ENCODE results near the gene FNBP1L.
A peak's percentile ranks its signal among the peaks of the same experiment; 100 is the strongest.

Gene FNBP1L

DNA sequence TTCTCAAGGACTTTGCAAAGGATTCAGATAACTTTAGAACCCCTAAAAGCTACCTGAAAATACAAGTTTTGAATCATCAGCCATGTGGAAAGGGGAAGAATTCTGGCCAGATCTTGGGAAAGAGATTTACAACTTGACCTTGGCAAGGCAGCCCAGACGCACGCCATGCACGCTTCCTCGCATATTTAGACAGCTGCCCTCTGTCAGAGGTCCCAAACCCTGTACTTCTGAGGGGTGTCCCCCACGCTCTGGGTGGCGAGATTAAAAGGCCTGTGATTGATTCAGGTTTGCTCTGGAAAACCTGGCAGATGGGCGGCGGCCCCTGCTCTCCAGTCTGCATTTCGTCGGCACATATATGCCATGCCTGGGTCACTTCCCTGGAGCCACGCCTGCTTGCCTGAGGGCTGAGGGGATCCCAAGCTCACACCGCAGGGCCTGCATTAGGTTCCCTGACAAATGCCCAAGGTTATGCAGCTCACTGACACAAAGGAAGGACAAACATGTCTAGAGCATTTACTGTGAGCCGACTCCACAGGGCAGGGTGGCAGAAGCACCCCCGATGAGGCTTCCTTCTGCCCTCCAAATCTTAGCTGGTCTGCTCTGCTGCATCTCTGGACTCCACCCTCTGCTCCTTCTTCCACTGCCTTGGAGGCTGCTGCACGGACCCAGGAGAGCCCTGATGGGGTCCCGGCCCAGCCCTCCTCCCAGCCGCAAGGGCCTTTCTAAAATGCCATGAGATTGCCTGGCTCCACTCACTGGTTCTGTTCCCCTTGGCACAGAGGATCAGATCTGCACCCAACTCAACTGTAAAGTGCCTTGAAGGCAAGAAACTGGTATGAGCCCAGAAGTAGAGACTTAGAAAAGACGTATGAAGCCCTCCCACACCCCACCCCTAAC lies 129.9 kb downstream of the FNBP1L start:
- Mint-ChIP-seq H3K4me3 (no peak overlapping the region), H3K36me3 (ENCODE audit: low read depth) (peaks cover 30% of the 10 kb centered on the region), H3K27ac (peak overlapping the region; percentile 32), H3K4me1 (peaks cover 58% of the 10 kb centered on the region), H3K9me3 (no peaks in the 10 kb centered on the region), H3K27me3 (ENCODE audit: low read depth, poor library complexity) (peaks cover 3% of the 10 kb centered on the region)
- DNase-seq: no peak
- no peak for TF ChIP-seq CTCF (IDR thresholded peaks at IDR 0.05)

GRCh38 chr1:93578433-93578830 lies 130.5 kb downstream of the FNBP1L start:
- Mint-ChIP-seq H3K4me1 (peaks cover 62% of the 10 kb centered on the region), H3K27ac (peak overlapping the region; percentile 25), H3K9me3 (no peaks in the 10 kb centered on the region), H3K36me3 (ENCODE audit: low read depth) (peaks cover 34% of the 10 kb centered on the region), H3K4me3 (no peak overlapping the region), H3K27me3 (ENCODE audit: low read depth, poor library complexity) (peaks cover 6% of the 10 kb centered on the region)
- TF ChIP-seq CTCF (IDR thresholded peaks at IDR 0.05): no peak
- no peak for DNase-seq

GRCh38 chr1:93578911-93579825 lies 131.2 kb downstream of the FNBP1L start:
- Mint-ChIP-seq H3K27me3 (ENCODE audit: low read depth, poor library complexity) (peaks cover 6% of the 10 kb centered on the region), H3K9me3 (no peaks in the 10 kb centered on the region), H3K4me3 (no peak overlapping the region), H3K4me1 (peaks cover 66% of the 10 kb centered on the region), H3K27ac (peak overlapping the region; percentile 71), H3K36me3 (ENCODE audit: low read depth) (peaks cover 34% of the 10 kb centered on the region)
- DNase-seq: no peak
- TF ChIP-seq CTCF (IDR thresholded peaks at IDR 0.05): no peak

DNA sequence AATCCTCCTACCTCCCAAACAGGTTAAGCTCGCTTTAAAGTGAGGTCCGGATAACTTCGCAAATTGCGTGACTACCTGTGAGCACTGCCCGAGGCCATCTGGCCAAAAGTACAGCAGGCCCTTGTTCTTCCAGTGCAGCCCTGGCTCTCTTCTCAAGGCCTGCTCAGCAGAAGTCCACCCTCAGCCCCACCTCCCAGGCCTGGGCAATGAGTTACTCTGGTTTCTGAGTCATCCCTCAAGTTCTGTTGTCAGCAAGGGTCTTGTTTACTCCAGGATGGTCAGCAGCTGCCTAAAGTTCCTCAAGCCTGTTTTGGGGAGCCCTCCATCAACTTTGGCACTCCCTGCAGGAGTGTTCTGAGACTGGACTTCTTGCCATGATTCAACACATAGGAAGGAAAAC lies 132.0 kb downstream of the FNBP1L start:
- H3K27ac Mint-ChIP-seq: peak overlapping the region; percentile 42
- H3K27me3 Mint-ChIP-seq (ENCODE audit: low read depth, poor library complexity): peaks cover 6% of the 10 kb centered on the region
- peaks cover 68% of the 10 kb centered on the region for H3K4me1 Mint-ChIP-seq
- no peaks in the 10 kb centered on the region for H3K9me3 Mint-ChIP-seq
- no peak for DNase-seq
- H3K4me3 Mint-ChIP-seq: no peak overlapping the region
- TF ChIP-seq CTCF (IDR thresholded peaks at IDR 0.05): no peak
- peaks cover 31% of the 10 kb centered on the region for H3K36me3 Mint-ChIP-seq (ENCODE audit: low read depth)

DNA sequence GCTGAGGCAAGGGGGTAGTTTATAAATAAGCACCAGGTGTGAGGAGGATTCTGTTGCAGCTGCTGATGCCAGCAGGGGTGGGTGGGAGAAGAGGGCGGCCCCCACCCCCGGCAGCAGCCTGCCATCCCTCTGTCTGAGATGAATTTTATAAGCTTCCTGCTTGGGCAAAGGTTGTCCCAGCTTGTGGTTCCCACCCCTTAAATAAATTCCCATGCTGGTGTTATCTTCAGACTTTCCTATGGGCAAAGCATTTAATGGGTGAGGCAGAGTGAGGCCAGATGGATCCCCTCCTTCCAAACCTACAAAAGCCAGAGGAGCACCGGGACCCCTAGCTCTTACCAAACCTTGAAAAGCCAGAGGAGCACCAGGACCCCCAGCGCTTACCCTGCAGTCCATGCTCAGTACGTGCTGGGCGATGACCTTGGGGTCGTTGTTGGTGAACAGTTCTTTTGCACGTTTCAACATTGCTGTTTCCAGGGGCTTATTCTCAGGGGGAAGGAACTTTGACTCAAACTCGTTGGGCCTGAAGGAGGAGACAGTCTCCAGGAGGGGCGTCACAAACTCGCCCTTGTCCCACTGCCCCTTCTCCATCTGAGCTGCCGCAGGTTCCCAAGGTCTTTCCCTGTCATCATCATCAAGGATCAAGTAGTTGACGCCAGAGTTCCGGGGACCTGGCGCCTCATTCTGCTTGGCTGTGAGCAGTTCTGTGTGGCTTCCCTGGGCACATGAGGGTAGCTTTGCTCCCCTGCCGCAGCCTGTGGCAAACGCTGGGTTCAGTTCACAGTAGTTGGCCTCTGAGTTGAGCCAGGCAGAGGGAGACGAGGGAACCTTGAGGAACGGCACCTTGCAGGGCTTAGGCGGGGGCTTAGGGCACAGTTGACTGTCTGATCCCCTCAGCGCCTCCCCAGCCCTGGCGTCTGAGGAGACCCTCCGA lies 134.3 kb downstream of the FNBP1L start:
- Mint-ChIP-seq H3K27ac (peak overlapping the region; percentile 57), H3K36me3 (ENCODE audit: low read depth) (peaks cover 36% of the 10 kb centered on the region)

More for the DNA sequence above, 134.3 kb downstream of the FNBP1L start:
- no peaks in the 10 kb centered on the region for H3K9me3 Mint-ChIP-seq
- TF ChIP-seq CTCF (IDR thresholded peaks at IDR 0.05): no peak
- peaks cover 6% of the 10 kb centered on the region for H3K27me3 Mint-ChIP-seq (ENCODE audit: low read depth, poor library complexity)
- H3K4me1 Mint-ChIP-seq: peaks cover 53% of the 10 kb centered on the region
- no peak for DNase-seq
- no peak overlapping the region for H3K4me3 Mint-ChIP-seq
